Prostate gland (tissue), 2 donors: ENCODE results near the gene SH2D1B. TPM values are rescaled to one million over a fixed set of nuclear protein-coding genes. Genes with fewer than 3 reads are reported as not detected.

Experiments
- DNase-seq: peaks from one replicate; pipeline ENCODE4 v3.0.0-alpha.2; 2019; ENCODE audit warnings: low spot score
- H3K27ac ChIP-seq, 2 donors: fragments of 200-600 bp; sonication (generic); 2 replicates each; pipeline ENCODE4 v1.5.1; 2017 to 2019
- H3K27me3 ChIP-seq: fragments of 200-600 bp; sonication (generic); replicated peaks from 2 replicates; pipeline ENCODE4 v1.5.1; 2019; ENCODE audit not compliant: insufficient read depth
- H3K36me3 ChIP-seq, 2 donors: fragments of 200-600 bp; sonication (generic); 1 replicate in 1 of 2; 2 replicates in 1 of 2; pipeline versions ENCODE4 v1.5.1 to v1.8.1; 2017 to 2019
- H3K4me1 ChIP-seq: fragments of 200-600 bp; sonication (generic); replicated peaks from 2 replicates; pipeline ENCODE4 v1.5.1; 2019
- H3K4me3 ChIP-seq, 2 donors: fragments of 200-600 bp; sonication (generic); 2 replicates each; pipeline ENCODE4 v1.5.1; 2017 to 2019
- H3K9me3 ChIP-seq: fragments of 200-600 bp; sonication (generic); 2 replicates; pipeline ENCODE4 v1.5.1; 2017
- CTCF ChIP-seq, 4 experiments: fragments of 200-600 bp in 2 of 4; fragments of 450-650 bp in 2 of 4; sonication (generic) in 2 of 4; IDR thresholded peaks; 1 replicate in 3 of 4; 2 replicates in 1 of 4; pipeline ENCODE4 v1.5.1; 2016 to 2019; ENCODE audit warnings: antibody characterized with exemption in 4 of 4, mild to moderate bottlenecking in 2 of 4, moderate library complexity in 2 of 4
- POLR2A ChIP-seq: fragments of 450-650 bp; IDR thresholded peaks from one replicate; pipeline ENCODE4 v1.6.1; 2016; ENCODE audit warnings: antibody characterized with exemption, mild to moderate bottlenecking
- POLR2AphosphoS5 ChIP-seq: sonication (generic); formaldehyde crosslinking; IDR thresholded peaks from one replicate; pipeline ENCODE4 v1.6.1; 2017; ENCODE audit warnings: antibody characterized with exemption
- WGBS: methylation state at CpG from one replicate; pipeline ENCODE4 v1.1.5; 2018; 5-methylcytosine and 5-hydroxymethylcytosine counted together
- intact Hi-C: fragments of 100-400 bp; cut with DNase I; formaldehyde crosslinking; loops from one replicate; pipeline ENCODE4 v1.14.2; 2022
- total RNA-seq, 2 donors: library from RNA; depleted of rRNA; stranded (reverse); fragments of >200 nt; gene quantifications; one replicate each; pipeline ENCODE4 v1.1.0, GENCODE V29; 2016

SH2D1B gene
- total RNA-seq, 2 donors from 2014 or later, result not detected

- Histone ChIP-seq H3K36me3 (no peaks in the 10 kb centered on the region), H3K4me1 (no peaks in the 10 kb centered on the region), H3K4me3 (no peak overlapping the region), H3K9me3 (no peaks in the 10 kb centered on the region), H3K27me3 (no peaks in the 10 kb centered on the region), H3K27ac (no peak overlapping the region)
- no peak for TF ChIP-seq POLR2AphosphoS5
- TF ChIP-seq POLR2A, result no peak
- TF ChIP-seq CTCF (IDR thresholded peaks at IDR 0.05), result no peak
- intact Hi-C loops, result loop anchor here (10.0 kb wide), 2 partner anchors 124 to 184 kb away; no protein-coding TSS in a partner anchor
- WGBS, result 83% methylated on average over 8 of the region's 8 CpGs
- no peak for DNase-seq
These were observed 12.8 kb downstream of the SH2D1B start for GRCh38 chr1:162398999-162399580.

- intact Hi-C loops, result loop anchor here (10.0 kb wide), 2 partner anchors 123 to 183 kb away; no protein-coding TSS in a partner anchor
- no peak for DNase-seq
- H3K27me3 ChIP-seq, result no peaks in the 10 kb centered on the region
- no peaks in the 10 kb centered on the region for H3K4me1 ChIP-seq
- no peak overlapping the region for H3K27ac ChIP-seq
- no peak overlapping the region for H3K4me3 ChIP-seq
- no peaks in the 10 kb centered on the region for H3K36me3 ChIP-seq
- H3K9me3 ChIP-seq, result no peaks in the 10 kb centered on the region
- 63% methylated on average over 3 of the region's 3 CpGs for WGBS
- TF ChIP-seq POLR2A, result no peak
- TF ChIP-seq POLR2AphosphoS5, result no peak
- no peak for TF ChIP-seq CTCF (IDR thresholded peaks at IDR 0.05)
These were observed 13.9 kb downstream of the SH2D1B start for GRCh38 chr1:162397943-162398560.

DNA sequence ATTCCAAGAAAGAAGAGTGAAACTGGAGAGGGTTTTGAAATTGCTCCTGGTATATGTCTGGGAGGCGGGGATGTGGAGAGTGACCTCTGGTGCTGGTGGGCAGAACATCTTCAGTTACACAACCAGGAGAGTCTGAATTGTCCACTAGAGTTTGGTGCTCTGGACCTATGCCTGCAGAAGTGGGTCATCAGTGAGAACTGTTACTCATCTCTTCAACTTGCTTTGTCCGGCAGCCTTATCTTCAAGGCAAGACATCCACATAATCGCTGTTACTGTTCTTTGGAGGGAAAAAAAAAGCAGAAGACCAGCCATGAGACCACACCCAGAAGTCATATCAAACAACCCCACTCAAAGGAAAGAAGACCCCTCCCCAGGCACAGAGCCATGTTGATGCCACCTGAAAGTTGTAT is 14.9 kb downstream of the SH2D1B start:
- Histone ChIP-seq H3K4me1 (no peaks in the 10 kb centered on the region), H3K4me3 (no peak overlapping the region), H3K9me3 (no peaks in the 10 kb centered on the region), H3K27me3 (no peaks in the 10 kb centered on the region), H3K36me3 (no peaks in the 10 kb centered on the region), H3K27ac (no peak overlapping the region)
- peak; percentile 1 for DNase-seq
- intact Hi-C loops, result loop anchor here (10.0 kb wide), 2 partner anchors 122 to 182 kb away; no protein-coding TSS in a partner anchor
- 92% methylated on average over 3 of the region's 3 CpGs for WGBS
- no peak for TF ChIP-seq POLR2AphosphoS5
- TF ChIP-seq POLR2A, result no peak
- no peak for TF ChIP-seq CTCF (IDR thresholded peaks at IDR 0.05)

GRCh38 chr1:162396201-162396906 is 15.6 kb downstream of the SH2D1B start:
- no peak overlapping the region for H3K27ac ChIP-seq
- intact Hi-C loops, result loop anchor here (10.0 kb wide), 2 partner anchors 122 to 182 kb away; no protein-coding TSS in a partner anchor
- WGBS, result 91% methylated on average over 3 of the region's 3 CpGs

More at GRCh38 chr1:162396201-162396906, 15.6 kb downstream of the SH2D1B start:
- TF ChIP-seq POLR2AphosphoS5 (no peak), POLR2A (no peak), CTCF (IDR thresholded peaks at IDR 0.05) (no peak)
- no peaks in the 10 kb centered on the region for H3K4me1 ChIP-seq
- H3K36me3 ChIP-seq, result no peaks in the 10 kb centered on the region
- DNase-seq, result peak; percentile 1
- H3K4me3 ChIP-seq, result no peak overlapping the region
- H3K27me3 ChIP-seq, result no peaks in the 10 kb centered on the region
- no peaks in the 10 kb centered on the region for H3K9me3 ChIP-seq
